GM12878 (cell line): Measurements from ENCODE around the gene LIN7A. TPM values are rescaled to one million over a fixed set of nuclear protein-coding genes. Genes with fewer than 3 reads are reported as not detected.
A peak's percentile ranks its signal among the peaks of the same experiment; 100 is the strongest.

Experiments
- ATAC-seq: fragments of 200-7000 bp; cut with Tn5 transposase; 3 replicates; pipeline ENCODE4 v1.9.1; 2020; ENCODE audit warnings: mild to moderate bottlenecking, moderate library complexity
- BruUV-seq: library from RNA; stranded (reverse); fragments of 400-500 nt; replicated peaks from 2 replicates; lab custom pipeline; 2021; lab: Mats Ljungman, UMichigan
- CTCF ChIA-PET: fragments of 300-600 bp; sonication (Branson Sonifier 250); formaldehyde crosslinking; extraction: SDS; loops from one replicate; lab custom pipeline; 2021; ENCODE audit warnings: inconsistent platforms; lab: Yijun Ruan, JAX
- POLR2A ChIA-PET: fragments of 350-600 bp; formaldehyde crosslinking; extraction: SDS; loops from one replicate; lab custom pipeline; 2021; ENCODE audit warnings: inconsistent platforms; lab: Charles Lee
- RAD21 ChIA-PET: fragments of 300-600 bp; sonication (Branson Sonifier 250); formaldehyde crosslinking; loops from one replicate; lab custom pipeline; 2023; ENCODE audit warnings: antibody characterized with exemption; ENCODE audit not compliant: unreplicated experiment; lab: Charles Lee
- SMC1A ChIA-PET: fragments of 300-600 bp; sonication (Branson Sonifier 250); formaldehyde crosslinking; loops from one replicate; lab custom pipeline; 2023; ENCODE audit not compliant: unreplicated experiment, uncharacterized antibody; lab: Charles Lee
- DNase-seq: peaks from one replicate; pipeline ENCODE4 v3.0.0-alpha.2; 2011; ENCODE audit warnings: low read depth, low spot score
- FAIRE-seq: peaks from 3 replicates; lab custom pipeline; 2011; peaks lifted over from hg19 to GRCh38; lab: Jason Lieb, UNC
- H2AFZ ChIP-seq: 2 replicates; pipeline ENCODE4 v1.6.0; 2011; ENCODE audit warnings: low read depth, low read length, control low read depth; ENCODE audit not compliant: control insufficient read depth
- H3K27ac ChIP-seq: 2 replicates; pipeline ENCODE4 v1.5.1; 2011; ENCODE audit warnings: control low read depth; ENCODE audit not compliant: control insufficient read depth, insufficient read depth
- H3K27me3 ChIP-seq, 2 experiments: replicated peaks in 1 of 2; 2 replicates each; pipeline versions ENCODE4 v1.6.0 to v1.6.1; 2011; ENCODE audit warnings: low read length in 1 of 2; ENCODE audit not compliant: control insufficient read depth in 2 of 2, insufficient read depth in 2 of 2
- H3K36me3 ChIP-seq, 2 experiments: 2 replicates each; pipeline ENCODE4 v1.5.1; 2011; ENCODE audit warnings: low read length in 1 of 2; ENCODE audit not compliant: control insufficient read depth in 2 of 2, insufficient read depth in 2 of 2
- H3K4me1 ChIP-seq: 2 replicates; pipeline ENCODE4 v1.6.1; 2011; ENCODE audit warnings: mild to moderate bottlenecking, low read length, moderate library complexity, mixed read lengths; ENCODE audit not compliant: control insufficient read depth, insufficient read depth
- H3K4me2 ChIP-seq: 2 replicates; pipeline ENCODE4 v1.6.0; 2011; ENCODE audit warnings: control low read depth; ENCODE audit not compliant: control insufficient read depth, insufficient read depth
- H3K4me3 ChIP-seq: fragments of 200-600 bp; sonication (generic); 2 replicates; pipeline ENCODE4 v1.5.1; 2016
- H3K79me2 ChIP-seq: 2 replicates; pipeline ENCODE4 v1.6.0; 2011; ENCODE audit warnings: low read length; ENCODE audit not compliant: control insufficient read depth, insufficient read depth
- H3K9ac ChIP-seq: 2 replicates; pipeline ENCODE4 v1.8.0; 2011; ENCODE audit warnings: low read length, control low read depth, mixed read lengths; ENCODE audit not compliant: control insufficient read depth, insufficient read depth
- H3K9me3 ChIP-seq: replicated peaks from 3 replicates; pipeline ENCODE4 v1.5.1; 2011; ENCODE audit warnings: mild to moderate bottlenecking, low read length; ENCODE audit not compliant: control insufficient read depth, insufficient read depth
- H4K20me1 ChIP-seq: 2 replicates; pipeline ENCODE4 v1.6.0; 2011; ENCODE audit not compliant: control insufficient read depth, insufficient read depth
- CBX5 ChIP-seq: sonication (generic); IDR thresholded peaks from 2 replicates; pipeline ENCODE4 v1.6.1; 2016; ENCODE audit warnings: low read depth, moderate library complexity, mild to moderate bottlenecking, inconsistent platforms
- CEBPZ ChIP-seq: fragments of 150-350 bp; IDR thresholded peaks from 2 replicates; pipeline ENCODE4 v1.6.1; 2016; ENCODE audit warnings: low read depth, low read length
- CTCF ChIP-seq, 3 experiments: IDR thresholded peaks in 2 of 3; conservative IDR thresholded peaks in 1 of 3; 2 replicates each; pipeline ENCODE4 v1.5.1; 2011; ENCODE audit warnings: low read depth in 3 of 3, low read length in 3 of 3, mild to moderate bottlenecking in 3 of 3, control low read depth in 2 of 3, moderate library complexity in 2 of 3, inconsistent platforms in 1 of 3, mixed read lengths in 1 of 3; ENCODE audit not compliant: control insufficient read depth in 2 of 3, insufficient read depth in 1 of 3; ENCODE audit errors: extremely low read depth in 1 of 3
- RAD21 ChIP-seq: IDR thresholded peaks from 2 replicates; pipeline ENCODE4 v1.6.1; 2011; ENCODE audit warnings: mild to moderate bottlenecking, low read depth, low read length, moderate library complexity; ENCODE audit not compliant: insufficient read depth
- WGBS: methylation state at CpG from one replicate; pipeline ENCODE4 v1.1.6; 2016; ENCODE audit warnings: low lambda C conversion rate; ENCODE audit not compliant: insufficient replicate concordance, insufficient coverage; ENCODE audit errors: missing lambda C conversion rate; 5-methylcytosine and 5-hydroxymethylcytosine counted together
- in situ Hi-C: fragments of 300-500 bp; cut with MboI; formaldehyde crosslinking; loops from 9 replicates; pipeline ENCODE4 v1.14.3; 2018; ENCODE audit warnings: mixed read lengths
- intact Hi-C: fragments of 100-400 bp; cut with micrococcal nuclease; formaldehyde crosslinking; loops from one replicate; pipeline ENCODE4 v1.14.2; 2022; ENCODE audit not compliant: unreplicated experiment
- polyA plus RNA-seq, 11 experiments: library from polyadenylated mRNA; depleted of rRNA in 4 of 11; unstranded in 6 of 11; stranded (reverse) in 5 of 11; fragments of >200 nt; fragmentation: Nextera tagmentation in 4 of 11; fragmentation: Illumina TruSeq in 1 of 11; extraction: Ambion mirVana in 4 of 11; extraction: Trizol in 1 of 11; gene quantifications; 1 replicate in 1 of 11; 2 replicates in 10 of 11; pipeline versions ENCODE4 v1.2.1 to v1.2.3, GENCODE V29; 2011 to 2016; ENCODE audit warnings: inconsistent platforms in 2 of 11, missing spikeins in 2 of 11, low read depth in 1 of 11
- total RNA-seq, 4 experiments: library from RNA; depleted of rRNA in 3 of 4; stranded (reverse); fragments of >200 nt in 3 of 4; fragmentation: Illumina TruSeq in 1 of 4; extraction: Trizol in 1 of 4; gene quantifications; 2 replicates each; pipeline versions ENCODE4 v1.2.1 to v1.2.3, GENCODE V29; 2013 to 2021

Gene LIN7A
- total and polyA plus RNA-seq, 10 of the 15 experiments (the other 5 are each of a cell fraction or from before 2014, with no cell fraction given), result 0.04 to 0.93 (median 0.35) TPM; not detected in 1

- TF ChIP-seq RAD21 (0 out of 2 replicates have a peak, but pooled peaks have one; percentile 8), CBX5 (no peak), CTCF (IDR thresholded peaks at IDR 0.05 in 2 of 3, conservative IDR thresholded peaks at IDR 0.05 in 1 of 3; ENCODE audit: control insufficient read depth in 2 of 3, extremely low read depth in 1 of 3, insufficient read depth in 1 of 3, low read depth in 3 of 3, low read length in 3 of 3) (0 out of 6 replicates have a peak, but pooled peaks of 1 of the 3 experiments have one; percentile 8), CEBPZ (no peak)
- Histone ChIP-seq H3K9ac (no peak overlapping the region), H3K36me3 (no peaks in the 10 kb centered on the region), H3K79me2 (no peaks in the 10 kb centered on the region), H3K27ac (no peak overlapping the region), H3K4me1 (0 out of 2 replicates have a peak, but pooled peaks cover 2% of the 10 kb centered on the region), H3K4me2 (peak overlapping the region; percentile 26; the same call in 1 of the 2 replicates), H4K20me1 (no peaks in the 10 kb centered on the region), H3K9me3 (no peaks in the 10 kb centered on the region), H3K4me3 (no peak overlapping the region), H3K27me3 (no peaks in the 10 kb centered on the region), H2AFZ (peak overlapping the region; percentile 50)
- RAD21 ChIA-PET, result interaction anchor here (0.8 to 2.9 kb wide), 5 partner anchors 23 to 108 kb away, joined by 3 to 21 read pairs (median 3); no protein-coding TSS in a partner anchor
- no peak for DNase-seq
- 53% methylated on average over 1 of the region's 1 CpG for WGBS
- CTCF ChIA-PET, result interaction anchor here (0.6 to 4.7 kb wide), 13 partner anchors 12 to 622 kb away, joined by 3 to 36 read pairs (median 5); no protein-coding TSS in a partner anchor
- POLR2A ChIA-PET, result no interaction called here
- in situ Hi-C loops (no loop called here), intact Hi-C loops (no loop called here)
- SMC1A ChIA-PET, result interaction anchor here (0.6 to 3.0 kb wide), 15 partner anchors 12 to 799 kb away, joined by 3 to 25 read pairs (median 4); no protein-coding TSS in a partner anchor
- peak; percentile 74 for ATAC-seq
- no peak for FAIRE-seq
- BruUV-seq, result no TSS peak
These were observed 99.0 kb downstream of the LIN7A start for GRCh38 chr12:80838708-80839107.
